HCT116 (cell line): Measurements from ENCODE around the gene CEMIP2. TPM values are rescaled to one million over a fixed set of nuclear protein-coding genes. Genes with fewer than 3 reads are reported as not detected.

Source experiments
- ATAC-seq: fragments of 200-7000 bp; cut with Tn5 transposase; 2 replicates; pipeline ENCODE4 v1.9.1; 2020; ENCODE audit warnings: mild to moderate bottlenecking, moderate library complexity
- BruUV-seq: library from RNA; stranded (reverse); fragments of 400-500 nt; replicated peaks from 2 replicates; lab custom pipeline; 2021; lab: Mats Ljungman, UMichigan
- CTCF ChIA-PET: fragments of 300-600 bp; sonication (Branson Sonifier 250); formaldehyde crosslinking; loops from one replicate; lab custom pipeline; 2021; ENCODE audit warnings: antibody characterized with exemption; lab: Charles Lee
- POLR2A ChIA-PET: fragments of 300-600, 350-600 bp; sonication (Branson Sonifier 250); formaldehyde crosslinking; loops from one replicate; lab custom pipeline; 2021; ENCODE audit warnings: antibody characterized with exemption; lab: Charles Lee
- RAD21 ChIA-PET, 2 experiments: fragments of 300-600 bp; sonication (Branson Sonifier 250); formaldehyde crosslinking; loops; one replicate each; lab custom pipeline; 2023; ENCODE audit warnings: low total read pairs in 2 of 2; ENCODE audit not compliant: uncharacterized antibody in 2 of 2, unreplicated experiment in 2 of 2, low non-redundant PET in 1 of 2; lab: Charles Lee
- DNase-seq: peaks from one replicate; pipeline ENCODE4 v3.0.0-alpha.2; 2010; ENCODE audit warnings: low read depth, low spot score
- H2AFZ ChIP-seq: fragments of 200-600 bp; shearing (Covaris generic), sonication (generic); 2 replicates; pipeline ENCODE4 v1.6.1; 2017; ENCODE audit warnings: low read depth, mixed run types, mixed read lengths, antibody characterized with exemption, low read length; ENCODE audit not compliant: poor library complexity, severe bottlenecking
- H3K27ac ChIP-seq: 2 replicates; pipeline ENCODE4 v1.5.1; 2012; ENCODE audit warnings: low read depth, low read length
- H3K27me3 ChIP-seq: fragments of 200-600 bp; sonication (generic); 2 replicates; pipeline ENCODE4 v1.6.1; 2016; ENCODE audit warnings: mixed run types, low read length, mixed read lengths; ENCODE audit not compliant: insufficient read depth
- H3K36me3 ChIP-seq, 2 experiments: fragments of 200-500 bp in 1 of 2; fragments of 200-600 bp in 1 of 2; sonication (Bioruptor generic) in 1 of 2; sonication (generic) in 1 of 2; 2 replicates each; pipeline versions ENCODE4 v1.5.1 to v1.6.1; 2014 to 2016; ENCODE audit warnings: low read length in 2 of 2, inconsistent platforms in 1 of 2, mixed read lengths in 1 of 2, mixed run types in 1 of 2; ENCODE audit not compliant: insufficient read depth in 2 of 2, control insufficient read depth in 1 of 2
- H3K4me1 ChIP-seq, 2 experiments: fragments of 200-600 bp in 1 of 2; sonication (generic) in 1 of 2; 2 replicates each; pipeline versions ENCODE4 v1.5.1 to v1.6.1; 2012 to 2017; ENCODE audit warnings: low read length in 2 of 2, inconsistent platforms in 1 of 2, mild to moderate bottlenecking in 1 of 2, mixed read lengths in 1 of 2, mixed run types in 1 of 2, moderate library complexity in 1 of 2; ENCODE audit not compliant: insufficient read depth in 2 of 2, control insufficient read depth in 1 of 2
- H3K4me2 ChIP-seq: fragments of 200-600 bp; sonication (generic); 2 replicates; pipeline ENCODE4 v1.6.1; 2017; ENCODE audit warnings: mixed run types, low read length, mixed read lengths
- H3K4me3 ChIP-seq, 2 experiments: fragments of 200-600 bp in 1 of 2; sonication (generic) in 1 of 2; replicated peaks in 1 of 2; 2 replicates each; pipeline ENCODE4 v1.5.1; 2011 to 2016; ENCODE audit warnings: low read length in 2 of 2, control low read depth in 1 of 2, low read depth in 1 of 2, mild to moderate bottlenecking in 1 of 2, mixed read lengths in 1 of 2, mixed run types in 1 of 2
- H3K79me2 ChIP-seq: fragments of 200-600 bp; sonication (generic); 2 replicates; pipeline ENCODE4 v1.6.1; 2017; ENCODE audit warnings: mild to moderate bottlenecking, mixed run types, low read length, moderate library complexity, mixed read lengths; ENCODE audit not compliant: insufficient read depth
- H3K9ac ChIP-seq: fragments of 200-600 bp; sonication (generic); 2 replicates; pipeline ENCODE4 v1.6.1; 2016; ENCODE audit warnings: low read length, mixed read lengths
- H3K9me2 ChIP-seq: fragments of 200-600 bp; sonication (generic), shearing (Covaris generic); 2 replicates; pipeline ENCODE4 v1.6.1; 2017; ENCODE audit warnings: mixed run types, mild to moderate bottlenecking, moderate library complexity; ENCODE audit not compliant: insufficient read depth
- H3K9me3 ChIP-seq, 2 experiments: fragments of 200-500 bp in 1 of 2; fragments of 200-600 bp in 1 of 2; sonication (Bioruptor generic) in 1 of 2; sonication (generic) in 1 of 2; 2 replicates each; pipeline ENCODE4 v1.6.1; 2014 to 2017; ENCODE audit warnings: low read length in 2 of 2, mixed read lengths in 2 of 2, inconsistent platforms in 1 of 2, low read depth in 1 of 2, mild to moderate bottlenecking in 1 of 2, mixed run types in 1 of 2, moderate library complexity in 1 of 2; ENCODE audit not compliant: control insufficient read depth in 1 of 2, insufficient read depth in 1 of 2
- H4K20me1 ChIP-seq: fragments of 200-600 bp; sonication (generic), shearing (Covaris generic); 2 replicates; pipeline ENCODE4 v1.6.1; 2017; ENCODE audit warnings: mixed run types, mild to moderate bottlenecking, moderate library complexity; ENCODE audit not compliant: insufficient read depth
- ATF3 ChIP-seq: IDR thresholded peaks from 2 replicates; pipeline ENCODE4 v1.6.1; 2012
- CBX3 ChIP-seq: IDR thresholded peaks from 2 replicates; pipeline ENCODE4 v1.6.1; 2012; ENCODE audit warnings: low read depth
- CTCF ChIP-seq, 3 experiments: fragments of 200-600 bp in 1 of 3; sonication (generic) in 1 of 3; IDR thresholded peaks in 2 of 3; conservative IDR thresholded peaks in 1 of 3; 2 replicates each; pipeline ENCODE4 v1.5.1; 2012 to 2017; ENCODE audit warnings: low read depth in 2 of 3, low read length in 2 of 3, antibody characterized with exemption in 1 of 3, borderline replicate concordance in 1 of 3, control low read depth in 1 of 3, mild to moderate bottlenecking in 1 of 3, mixed read lengths in 1 of 3, mixed run types in 1 of 3, moderate library complexity in 1 of 3; ENCODE audit not compliant: insufficient read depth in 1 of 3
- EGR1 ChIP-seq: IDR thresholded peaks from 2 replicates; pipeline ENCODE4 v1.6.1; 2012; ENCODE audit warnings: low read depth
- ELF1 ChIP-seq: IDR thresholded peaks from 2 replicates; pipeline ENCODE4 v1.6.1; 2012; ENCODE audit warnings: low read depth, borderline replicate concordance
- EZH2 ChIP-seq: fragments of 200-600 bp; sonication (generic); IDR thresholded peaks from 2 replicates; pipeline ENCODE4 v1.6.1; 2017; ENCODE audit warnings: antibody characterized with exemption, mixed run types
- EZH2phosphoT487 ChIP-seq: fragments of 200-600 bp; IDR thresholded peaks from 2 replicates; pipeline ENCODE4 v1.6.1; 2018; ENCODE audit warnings: antibody characterized with exemption, borderline replicate concordance
- JUND ChIP-seq: IDR thresholded peaks from 2 replicates; pipeline ENCODE4 v1.6.1; 2012
- POLR2A ChIP-seq: IDR thresholded peaks from 2 replicates; pipeline ENCODE4 v1.7.0; 2011; ENCODE audit warnings: borderline replicate concordance; ENCODE audit not compliant: insufficient read depth, insufficient read length; ENCODE audit errors: extremely low read depth
- SIN3A ChIP-seq: IDR thresholded peaks from 2 replicates; pipeline ENCODE4 v1.6.1; 2012; ENCODE audit warnings: low read depth
- TCF7L2 ChIP-seq: IDR thresholded peaks from 2 replicates; pipeline ENCODE4 v1.7.0; 2011; ENCODE audit warnings: borderline replicate concordance, inconsistent platforms; ENCODE audit not compliant: insufficient read depth, insufficient read length; ENCODE audit errors: extremely low read depth
- YY1 ChIP-seq: IDR thresholded peaks from 2 replicates; pipeline ENCODE4 v1.6.1; 2011; ENCODE audit warnings: low read length, low read depth, moderate library complexity, mild to moderate bottlenecking; ENCODE audit not compliant: insufficient replicate concordance; ENCODE audit errors: extremely low read depth
- ZNF274 ChIP-seq: fragments of 200-500 bp; sonication (Bioruptor generic); IDR thresholded peaks from 2 replicates; pipeline ENCODE4 v1.6.1; 2014; ENCODE audit warnings: mild to moderate bottlenecking, low read depth, low read length, inconsistent platforms
- intact Hi-C: fragments of 100-400 bp; cut with micrococcal nuclease; formaldehyde crosslinking; loops from 2 replicates; pipeline ENCODE4 v1.10.0; 2022
- total RNA-seq: library from RNA; stranded (reverse); gene quantifications from one replicate; pipeline ENCODE4 v1.2.1, GENCODE V29; 2021; ENCODE audit not compliant: unreplicated experiment
- TF ChIP-seq, protein P1 (sequence below): IDR thresholded peaks from 2 replicates; pipeline ENCODE4 v1.6.1; 2011; ENCODE audit warnings: mild to moderate bottlenecking, low read length, moderate library complexity; ENCODE audit not compliant: insufficient replicate concordance; ENCODE audit errors: extremely low read depth

Gene CEMIP2
- total RNA-seq, 1 experiment from 2014 or later, result 14.3 TPM

DNA sequence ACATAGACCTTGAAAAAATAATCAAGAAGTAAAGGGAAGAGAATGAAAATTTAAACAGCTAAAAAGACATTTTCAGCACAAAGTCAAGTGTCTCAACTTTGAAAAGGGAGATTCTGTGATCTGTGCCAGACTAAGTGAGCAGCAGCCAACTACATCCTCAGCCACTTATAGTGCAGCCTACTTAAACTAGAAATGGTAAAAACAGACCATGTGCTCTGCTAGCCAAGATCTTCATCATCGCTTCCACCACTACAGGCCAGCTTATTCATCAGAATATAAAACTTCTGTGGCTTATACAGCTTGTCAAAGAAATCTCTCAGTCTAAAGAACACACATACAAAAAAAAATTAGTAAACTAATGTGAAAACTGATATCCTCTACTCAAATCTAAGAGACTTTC lies 63.5 kb downstream of the CEMIP2 start:
- Histone ChIP-seq H3K4me2 (no peak overlapping the region), H3K27ac (no peak overlapping the region), H3K9ac (no peak overlapping the region), H4K20me1 (no peaks in the 10 kb centered on the region), H3K4me1 (no peaks in the 10 kb centered on the region), H3K36me3 (no peaks in the 10 kb centered on the region), H3K4me3 (no peak overlapping the region), H2AFZ (no peak overlapping the region), H3K9me3 (no peaks in the 10 kb centered on the region), H3K27me3 (no peaks in the 10 kb centered on the region), H3K79me2 (no peaks in the 10 kb centered on the region), H3K9me2 (no peaks in the 10 kb centered on the region)
- DNase-seq, result no peak
- no TSS peak for BruUV-seq
- CTCF ChIA-PET, result no interaction called here
- RAD21 ChIA-PET, result no interaction called here
- TF ChIP-seq, protein P1, sequence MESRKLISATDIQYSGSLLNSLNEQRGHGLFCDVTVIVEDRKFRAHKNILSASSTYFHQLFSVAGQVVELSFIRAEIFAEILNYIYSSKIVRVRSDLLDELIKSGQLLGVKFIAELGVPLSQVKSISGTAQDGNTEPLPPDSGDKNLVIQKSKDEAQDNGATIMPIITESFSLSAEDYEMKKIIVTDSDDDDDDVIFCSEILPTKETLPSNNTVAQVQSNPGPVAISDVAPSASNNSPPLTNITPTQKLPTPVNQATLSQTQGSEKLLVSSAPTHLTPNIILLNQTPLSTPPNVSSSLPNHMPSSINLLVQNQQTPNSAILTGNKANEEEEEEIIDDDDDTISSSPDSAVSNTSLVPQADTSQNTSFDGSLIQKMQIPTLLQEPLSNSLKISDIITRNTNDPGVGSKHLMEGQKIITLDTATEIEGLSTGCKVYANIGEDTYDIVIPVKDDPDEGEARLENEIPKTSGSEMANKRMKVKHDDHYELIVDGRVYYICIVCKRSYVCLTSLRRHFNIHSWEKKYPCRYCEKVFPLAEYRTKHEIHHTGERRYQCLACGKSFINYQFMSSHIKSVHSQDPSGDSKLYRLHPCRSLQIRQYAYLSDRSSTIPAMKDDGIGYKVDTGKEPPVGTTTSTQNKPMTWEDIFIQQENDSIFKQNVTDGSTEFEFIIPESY, result no peak
- TF ChIP-seq CBX3 (no peak), ZNF274 (no peak), EZH2 (no peak), EZH2phosphoT487 (no peak), ELF1 (no peak), YY1 (no peak), JUND (no peak), ATF3 (no peak), EGR1 (no peak), CTCF (IDR thresholded peaks at IDR 0.05 in 2 of 3, conservative IDR thresholded peaks at IDR 0.05 in 1 of 3; ENCODE audit: borderline replicate concordance in 1 of 3, insufficient read depth in 1 of 3, low read depth in 2 of 3, low read length in 2 of 3) (no peak), TCF7L2 (no peak), SIN3A (no peak), POLR2A (no peak)
- intact Hi-C loops, result no loop called here
- ATAC-seq, result no peak
- POLR2A ChIA-PET, result no interaction called here
